ENCODE results near the gene FIBCD1. TPM values are rescaled to one million over a fixed set of nuclear protein-coding genes. Genes with fewer than 3 reads are reported as not detected.

The FIBCD1 gene
- total and polyA plus RNA-seq, 4 donors, result 0.97 to 7.7 (median 4.1) TPM

DNA sequence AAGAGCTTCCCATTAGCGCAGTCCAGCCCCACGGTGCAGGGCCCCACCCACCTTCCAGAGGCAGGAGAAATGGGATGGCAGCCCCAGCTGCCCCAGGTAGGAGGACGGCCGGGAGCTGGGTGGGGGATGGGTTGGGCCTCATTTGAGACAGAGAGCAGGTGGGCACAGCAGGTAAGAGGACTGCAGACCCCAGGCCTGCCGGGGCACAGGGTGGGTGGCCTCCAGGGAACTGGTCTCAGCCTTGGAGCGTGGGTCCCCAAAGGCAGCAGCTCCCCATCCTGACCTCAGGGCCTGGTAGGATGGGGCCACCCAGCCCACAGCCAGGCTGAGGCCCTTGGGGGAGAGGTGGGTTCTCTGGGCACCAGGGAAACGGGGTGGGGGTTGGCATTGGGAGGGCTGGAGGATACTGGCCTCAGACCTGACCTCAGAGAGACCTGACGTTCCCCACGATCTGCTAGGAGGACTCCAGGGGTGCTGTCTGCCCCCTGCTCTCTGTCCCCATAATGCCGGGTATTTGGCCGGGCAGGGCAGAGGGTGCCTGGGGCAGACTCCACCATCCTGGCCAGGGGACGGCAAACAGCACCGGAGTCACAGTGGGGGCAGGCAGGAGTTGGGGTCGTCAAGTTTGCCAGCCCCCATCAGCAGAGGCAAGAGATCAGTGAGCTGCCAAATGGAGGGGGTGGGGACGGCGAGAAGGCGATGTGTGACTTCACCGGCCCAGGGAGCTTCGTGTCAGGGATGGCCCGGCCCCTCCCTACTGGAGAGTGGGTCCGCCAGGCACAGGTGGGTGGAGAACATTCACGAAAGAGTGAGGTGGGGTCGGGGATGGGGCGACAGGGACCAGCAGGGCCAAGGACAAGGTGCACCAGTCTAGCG, 35.6 kb downstream of the FIBCD1 start:
- H3K9ac ChIP-seq (ENCODE audit: insufficient read depth in 1 of 2, low read length in 2 of 2), result no peak overlapping the region
- H3K9me3 ChIP-seq (ENCODE audit: control insufficient read depth in 4 of 4, insufficient read depth in 3 of 4, low read length in 3 of 4), result no peaks in the 10 kb centered on the region
- H3K27me3 ChIP-seq (ENCODE audit: control insufficient read depth in 3 of 3, insufficient read depth in 3 of 3, low read length in 2 of 3), result peaks cover 0 to 15% (median 2%) of the 10 kb centered on the region in 3 donors
- ATAC-seq (ENCODE audit: insufficient read depth, low FRiP score), result no peak
- no peak for DNase-seq
- no peaks in the 10 kb centered on the region for H3K4me1 ChIP-seq (ENCODE audit: control insufficient read depth in 5 of 5, insufficient read depth in 5 of 5, low read length in 5 of 5)
- TF ChIP-seq, protein P1, sequence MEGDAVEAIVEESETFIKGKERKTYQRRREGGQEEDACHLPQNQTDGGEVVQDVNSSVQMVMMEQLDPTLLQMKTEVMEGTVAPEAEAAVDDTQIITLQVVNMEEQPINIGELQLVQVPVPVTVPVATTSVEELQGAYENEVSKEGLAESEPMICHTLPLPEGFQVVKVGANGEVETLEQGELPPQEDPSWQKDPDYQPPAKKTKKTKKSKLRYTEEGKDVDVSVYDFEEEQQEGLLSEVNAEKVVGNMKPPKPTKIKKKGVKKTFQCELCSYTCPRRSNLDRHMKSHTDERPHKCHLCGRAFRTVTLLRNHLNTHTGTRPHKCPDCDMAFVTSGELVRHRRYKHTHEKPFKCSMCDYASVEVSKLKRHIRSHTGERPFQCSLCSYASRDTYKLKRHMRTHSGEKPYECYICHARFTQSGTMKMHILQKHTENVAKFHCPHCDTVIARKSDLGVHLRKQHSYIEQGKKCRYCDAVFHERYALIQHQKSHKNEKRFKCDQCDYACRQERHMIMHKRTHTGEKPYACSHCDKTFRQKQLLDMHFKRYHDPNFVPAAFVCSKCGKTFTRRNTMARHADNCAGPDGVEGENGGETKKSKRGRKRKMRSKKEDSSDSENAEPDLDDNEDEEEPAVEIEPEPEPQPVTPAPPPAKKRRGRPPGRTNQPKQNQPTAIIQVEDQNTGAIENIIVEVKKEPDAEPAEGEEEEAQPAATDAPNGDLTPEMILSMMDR (IDR thresholded peaks at IDR 0.05; ENCODE audit: control extremely low read depth, extremely low read depth), result no peak
- no peak overlapping the region for H3K27ac ChIP-seq (ENCODE audit: low read depth in 1 of 2, low read length in 1 of 2)
- 68 to 80% methylated on average over 25 of the region's 25 CpGs for WGBS, 2 donors
- no peak overlapping the region for H3K4me3 ChIP-seq
- no peaks in the 10 kb centered on the region for H3K36me3 ChIP-seq (ENCODE audit: control insufficient read depth in 4 of 4, insufficient read depth in 4 of 4, low read length in 4 of 4)

DNA sequence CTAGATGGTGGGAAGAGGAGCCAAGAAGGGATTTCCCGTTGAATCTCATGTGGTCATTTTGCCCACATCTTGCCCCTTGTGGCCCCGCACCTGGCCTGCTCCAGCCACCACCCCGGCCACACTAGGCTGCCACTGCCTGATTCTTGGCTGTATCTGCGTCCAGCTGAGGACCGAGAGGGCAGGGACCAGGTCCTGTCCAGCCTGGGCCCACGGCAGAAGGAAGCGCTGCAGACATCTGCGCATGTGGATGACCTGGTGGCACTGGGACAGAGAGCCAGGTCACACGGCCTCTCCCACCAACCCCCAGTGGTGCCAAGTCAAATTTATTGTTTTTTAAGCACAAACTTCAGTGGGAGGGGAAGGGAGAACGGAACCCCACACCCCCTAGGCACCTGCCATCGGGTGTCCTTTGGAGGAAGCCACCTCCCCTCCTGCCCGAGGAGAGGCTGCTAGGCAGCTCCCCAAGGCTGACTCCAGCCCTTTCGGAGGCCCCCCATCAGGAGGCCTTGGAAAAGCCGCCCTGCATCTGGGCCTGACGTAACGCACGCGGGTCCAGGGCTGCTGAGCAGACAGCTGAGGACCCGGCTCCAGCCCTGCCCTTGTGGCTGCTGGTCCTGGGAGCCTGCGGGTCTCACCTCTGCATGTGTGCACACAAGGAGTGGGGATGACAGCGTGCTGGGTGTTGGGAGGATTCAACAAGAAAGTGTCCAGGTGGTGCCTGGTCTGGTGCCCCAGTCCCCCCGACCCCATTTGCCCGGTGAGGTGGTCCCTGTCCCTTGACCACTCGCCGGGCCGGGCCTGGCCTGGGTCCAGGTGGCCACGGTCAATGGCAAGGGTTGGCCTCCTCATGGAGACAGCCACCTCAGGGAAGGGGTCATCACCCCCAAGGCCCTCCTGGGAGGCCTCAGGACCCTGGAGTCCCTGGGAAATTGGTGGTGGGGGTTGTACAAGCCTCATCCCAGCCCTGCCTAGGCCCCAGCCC, 36.6 kb downstream of the FIBCD1 start:
- no peak overlapping the region for H3K9ac ChIP-seq (ENCODE audit: insufficient read depth in 1 of 2, low read length in 2 of 2)
- ATAC-seq (ENCODE audit: insufficient read depth, low FRiP score) (no peak), DNase-seq (no peak)
- H3K27ac ChIP-seq (ENCODE audit: low read depth in 1 of 2, low read length in 1 of 2), result no peak overlapping the region
- TF ChIP-seq, protein P1 (IDR thresholded peaks at IDR 0.05; ENCODE audit: control extremely low read depth, extremely low read depth), result no peak
- no peaks in the 10 kb centered on the region for H3K36me3 ChIP-seq (ENCODE audit: control insufficient read depth in 4 of 4, insufficient read depth in 4 of 4, low read length in 4 of 4)
- H3K27me3 ChIP-seq (ENCODE audit: control insufficient read depth in 3 of 3, insufficient read depth in 3 of 3, low read length in 2 of 3), result peaks cover 0 to 15% (median 2%) of the 10 kb centered on the region in 3 donors
- H3K4me1 ChIP-seq (ENCODE audit: control insufficient read depth in 5 of 5, insufficient read depth in 5 of 5, low read length in 5 of 5), result no peaks in the 10 kb centered on the region
- H3K9me3 ChIP-seq (ENCODE audit: control insufficient read depth in 4 of 4, insufficient read depth in 3 of 4, low read length in 3 of 4), result no peaks in the 10 kb centered on the region
- H3K4me3 ChIP-seq, result no peak overlapping the region
- 72 to 86% methylated on average over 27 of the region's 27 CpGs for WGBS, 2 donors

DNA sequence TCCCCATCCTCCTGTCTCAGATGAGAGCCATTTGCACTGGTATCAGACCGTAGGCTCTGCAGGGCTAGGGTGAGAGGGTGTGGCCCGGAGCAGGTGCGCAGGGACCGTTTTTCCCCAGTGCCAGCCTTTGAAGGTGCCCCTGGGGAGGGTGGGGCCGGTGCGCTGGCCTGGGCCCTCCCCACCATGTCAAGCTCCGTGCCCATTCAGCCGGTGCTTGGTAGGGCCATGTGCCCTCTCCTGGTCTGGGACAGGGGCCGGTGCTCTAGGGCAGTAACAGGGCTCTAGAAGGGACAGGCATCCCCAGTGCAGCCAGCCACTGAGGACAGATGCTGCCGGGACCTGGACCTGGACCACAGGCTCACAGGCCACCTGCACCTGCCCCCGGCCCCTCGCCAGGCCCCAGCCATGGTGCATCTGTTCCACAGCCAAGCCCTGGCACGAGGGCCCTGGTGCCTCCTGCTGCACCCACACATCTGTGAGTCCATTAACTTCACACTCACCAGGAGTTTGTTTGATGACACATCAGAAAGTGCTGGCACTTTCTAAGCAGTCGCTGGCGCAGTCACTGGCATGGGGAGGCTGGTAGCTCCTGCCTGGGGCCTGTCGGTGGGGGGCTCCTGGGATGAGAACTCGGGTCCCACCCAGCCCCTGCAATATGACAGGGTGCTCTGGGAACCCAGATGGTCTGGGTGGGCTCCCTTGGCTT, 37.4 kb downstream of the FIBCD1 start:
- WGBS, 2 donors, result 84 to 86% methylated on average over 17 of the region's 17 CpGs
- Histone ChIP-seq H3K4me1 (ENCODE audit: control insufficient read depth in 5 of 5, insufficient read depth in 5 of 5, low read length in 5 of 5) (no peaks in the 10 kb centered on the region), H3K9ac (ENCODE audit: insufficient read depth in 1 of 2, low read length in 2 of 2) (no peak overlapping the region), H3K27me3 (ENCODE audit: control insufficient read depth in 3 of 3, insufficient read depth in 3 of 3, low read length in 2 of 3) (peaks cover 0 to 15% (median 2%) of the 10 kb centered on the region in 3 donors), H3K4me3 (no peak overlapping the region), H3K9me3 (ENCODE audit: control insufficient read depth in 4 of 4, insufficient read depth in 3 of 4, low read length in 3 of 4) (no peaks in the 10 kb centered on the region), H3K27ac (ENCODE audit: low read depth in 1 of 2, low read length in 1 of 2) (no peak overlapping the region), H3K36me3 (ENCODE audit: control insufficient read depth in 4 of 4, insufficient read depth in 4 of 4, low read length in 4 of 4) (no peaks in the 10 kb centered on the region)
- TF ChIP-seq, protein P1 (IDR thresholded peaks at IDR 0.05; ENCODE audit: control extremely low read depth, extremely low read depth), result no peak
- DNase-seq (no peak), ATAC-seq (ENCODE audit: insufficient read depth, low FRiP score) (no peak)

Measured in lung (tissue), 12 donors.